Heart left ventricle (tissue), 13 donors: ENCODE measurements around the gene NUDT19.

ENCODE experiments used
- POLR2A ChIP-seq, 2 donors: fragments of 450-650 bp; IDR thresholded peaks; one replicate each; pipeline ENCODE4 v1.6.1; 2017; ENCODE audit warnings: antibody characterized with exemption in 2 of 2, mild to moderate bottlenecking in 2 of 2, moderate library complexity in 2 of 2
- TF ChIP-seq, protein P1 (sequence below), 12 donors: fragments of 200-600 bp; sonication (generic) in 4 of 12; IDR thresholded peaks; one replicate each; pipeline versions ENCODE4 v1.5.0 to v1.8.0; 2018 to 2022; ENCODE audit warnings: antibody characterized with exemption in 12 of 12, mild to moderate bottlenecking in 5 of 12
- donor health status: ischemic (EF 13 %, LVEDD 7.1; RV severe dilation, severe dysfunction).
- donor health status: DM: no; HTN: yes; CAD: no.
- donor health status: DM: no; HTN: no; CAD: no.
- donor health status: ischemic (EF 25% LVEDD 6.9; RV normal size, moderate dysfunction).
- donor health status: ischemic (EF 25% LVEDD 5.7; RV mildly dilated, moderate dysfunction).
- donor health status: ischemic (EF 35%, LVEDD 5.7; RV mildly dilated, moderate dysfunction).
- donor health status: nonischemic (EF 11% LVEDD 7.7; RV severe dilation, severe dysfunction).
- donor health status: DM: yes; HTN: yes; CAD: no.
- donor health status: PGD.
- donor health status: ischemic (EF 29% LVEDD 5.4; RV normal size, mild dysfunction).
- donor health status: nonischemic (EF 23%, LVEDD 6.1; RV moderate dilation, normal function).

DNA sequence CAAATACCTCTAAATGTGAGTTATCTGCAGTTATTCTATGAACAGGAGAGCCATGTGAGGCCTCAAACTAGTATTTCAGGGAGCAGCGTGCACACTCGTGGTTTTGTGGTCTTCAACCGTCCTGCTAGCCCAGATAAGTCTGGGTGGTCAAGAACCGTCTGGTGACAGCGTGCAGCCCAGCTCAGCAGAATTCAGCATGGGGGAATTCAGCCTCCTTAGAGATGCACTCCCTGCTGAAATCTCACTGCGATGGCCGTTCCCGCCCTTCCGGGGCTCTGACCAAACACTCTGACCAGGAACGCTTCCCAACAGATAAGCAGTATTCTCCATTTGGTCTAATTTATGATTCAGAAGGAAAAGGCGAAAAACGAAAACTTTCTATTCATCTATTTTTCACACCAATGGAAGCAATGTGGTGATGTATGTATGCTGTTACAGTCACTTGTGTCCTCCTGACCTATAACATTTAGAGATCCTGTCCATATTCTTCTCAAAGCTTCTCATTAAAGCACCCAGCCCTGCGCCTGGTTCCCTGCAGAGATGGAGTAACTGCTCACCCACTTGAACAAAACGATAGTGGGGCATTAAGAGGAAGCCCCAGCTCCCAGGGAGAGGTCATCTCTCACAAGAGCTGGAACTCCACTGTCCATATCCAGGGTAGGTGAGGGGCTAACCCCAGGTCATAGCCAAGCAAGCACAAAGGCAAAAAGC is 19.6 kb upstream of the NUDT19 start:
- TF ChIP-seq, protein P1, sequence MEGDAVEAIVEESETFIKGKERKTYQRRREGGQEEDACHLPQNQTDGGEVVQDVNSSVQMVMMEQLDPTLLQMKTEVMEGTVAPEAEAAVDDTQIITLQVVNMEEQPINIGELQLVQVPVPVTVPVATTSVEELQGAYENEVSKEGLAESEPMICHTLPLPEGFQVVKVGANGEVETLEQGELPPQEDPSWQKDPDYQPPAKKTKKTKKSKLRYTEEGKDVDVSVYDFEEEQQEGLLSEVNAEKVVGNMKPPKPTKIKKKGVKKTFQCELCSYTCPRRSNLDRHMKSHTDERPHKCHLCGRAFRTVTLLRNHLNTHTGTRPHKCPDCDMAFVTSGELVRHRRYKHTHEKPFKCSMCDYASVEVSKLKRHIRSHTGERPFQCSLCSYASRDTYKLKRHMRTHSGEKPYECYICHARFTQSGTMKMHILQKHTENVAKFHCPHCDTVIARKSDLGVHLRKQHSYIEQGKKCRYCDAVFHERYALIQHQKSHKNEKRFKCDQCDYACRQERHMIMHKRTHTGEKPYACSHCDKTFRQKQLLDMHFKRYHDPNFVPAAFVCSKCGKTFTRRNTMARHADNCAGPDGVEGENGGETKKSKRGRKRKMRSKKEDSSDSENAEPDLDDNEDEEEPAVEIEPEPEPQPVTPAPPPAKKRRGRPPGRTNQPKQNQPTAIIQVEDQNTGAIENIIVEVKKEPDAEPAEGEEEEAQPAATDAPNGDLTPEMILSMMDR (IDR thresholded peaks at IDR 0.05) = no peak
- TF ChIP-seq POLR2A (IDR thresholded peaks at IDR 0.05) = no peak
